Type B pancreatic cell (in vitro differentiated cells): ENCODE results near the gene E4F1. TPM values are rescaled to one million over a fixed set of nuclear protein-coding genes. Genes with fewer than 3 reads are reported as not detected.

Experiments used
- DNase-seq: peaks from one replicate; pipeline ENCODE4 v3.0.0; 2021; ENCODE audit warnings: mixed read lengths; ENCODE audit not compliant: unreplicated experiment; ENCODE audit errors: extremely low spot score
- H3K27ac Mint-ChIP-seq: 2 replicates; pipeline ENCODE4 v1.8.0; 2021; ENCODE audit warnings: mild to moderate bottlenecking, mixed read lengths
- H3K27me3 Mint-ChIP-seq: 2 replicates; pipeline ENCODE4 v1.8.0; 2021; ENCODE audit warnings: mixed read lengths
- H3K36me3 Mint-ChIP-seq: 2 replicates; pipeline ENCODE4 v1.8.0; 2021; ENCODE audit warnings: mixed read lengths
- H3K4me1 Mint-ChIP-seq: one replicate; pipeline ENCODE4 v1.8.0; 2021; ENCODE audit warnings: mixed read lengths; ENCODE audit not compliant: unreplicated experiment
- H3K4me3 Mint-ChIP-seq: 2 replicates; pipeline ENCODE4 v1.8.0; 2021; ENCODE audit warnings: mild to moderate bottlenecking, mixed read lengths
- H3K9me3 Mint-ChIP-seq: 2 replicates; pipeline ENCODE4 v1.8.0; 2021; ENCODE audit warnings: mixed read lengths
- CTCF ChIP-seq: fragments of 200-600 bp; sonication (generic); conservative IDR thresholded peaks from 2 replicates; pipeline ENCODE4 v1.5.0; 2021; ENCODE audit warnings: antibody characterized with exemption, mild to moderate bottlenecking
- total RNA-seq: library from RNA; stranded (reverse); gene quantifications from 2 replicates; pipeline ENCODE4 v1.2.1, GENCODE V29; 2021; ENCODE audit warnings: low replicate concordance

E4F1 gene
- total RNA-seq, 1 donor from 2014 or later: 30.4 TPM

- Mint-ChIP-seq H3K27ac (no peak overlapping the region), H3K36me3 (peaks cover 4% of the 10 kb centered on the region), H3K27me3 (no peaks in the 10 kb centered on the region), H3K9me3 (no peaks in the 10 kb centered on the region), H3K4me3 (peak overlapping the region; percentile 58), H3K4me1 (peaks cover 17% of the 10 kb centered on the region)
- DNase-seq: no peak
- no peak for TF ChIP-seq CTCF
Measured at GRCh38 chr16:2211923-2212347, 11.5 kb upstream of the E4F1 start.

DNA sequence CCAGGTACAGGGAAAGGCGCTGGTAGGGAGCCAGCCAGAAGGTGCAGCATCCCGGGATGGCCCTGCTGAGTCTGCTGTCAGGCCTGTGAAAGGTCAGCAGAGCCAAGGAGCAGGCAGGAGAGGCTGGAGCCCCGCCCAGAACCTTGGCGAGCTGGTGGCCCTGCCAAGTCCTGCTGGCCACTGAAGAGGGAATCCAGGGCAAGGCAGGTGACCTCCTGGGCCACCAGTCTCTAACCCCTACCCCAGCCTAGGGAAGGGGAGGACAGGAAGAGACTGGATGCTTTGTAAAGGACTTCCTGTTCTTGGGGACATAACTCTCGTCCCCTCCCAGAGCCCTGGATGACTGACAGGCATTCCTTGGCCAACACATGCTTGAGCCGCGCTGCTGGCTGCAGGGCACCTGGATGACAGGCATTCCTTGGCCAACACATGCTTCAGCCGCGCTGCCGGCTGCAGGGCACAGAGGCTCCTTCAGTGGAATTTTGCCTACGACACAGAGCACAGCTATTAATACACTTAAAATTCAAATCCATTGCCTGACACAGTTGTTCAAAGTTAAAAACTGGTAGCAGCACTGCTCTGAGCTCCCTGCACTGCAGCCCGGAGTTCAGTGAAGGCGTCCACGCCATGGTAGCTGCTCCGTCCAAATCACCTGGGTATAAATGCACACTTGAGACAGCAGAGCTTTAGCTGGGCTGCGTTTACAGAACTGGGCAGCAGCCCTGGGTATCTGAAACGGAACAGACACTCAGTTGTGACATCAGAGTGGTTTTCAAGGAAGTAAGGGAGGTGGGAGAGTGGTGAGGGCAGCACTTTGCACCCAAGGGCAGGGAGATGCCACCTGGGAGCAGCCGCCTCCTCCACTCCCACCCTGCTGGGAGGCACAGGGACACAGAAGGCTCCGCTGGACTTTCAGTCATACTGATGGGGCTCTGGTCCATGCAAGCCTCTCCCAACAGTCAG is 10.7 kb upstream of the E4F1 start:
- Mint-ChIP-seq H3K27me3 (no peaks in the 10 kb centered on the region), H3K4me3 (peak overlapping the region; percentile 86), H3K27ac (peak overlapping the region; percentile 91)

GRCh38 chr16:2213817-2214718 is 9.3 kb upstream of the E4F1 start:
- Mint-ChIP-seq H3K27ac (peak overlapping the region; percentile 91), H3K36me3 (no peaks in the 10 kb centered on the region), H3K27me3 (no peaks in the 10 kb centered on the region), H3K4me3 (peak overlapping the region; percentile 86), H3K9me3 (no peaks in the 10 kb centered on the region), H3K4me1 (peaks cover 11% of the 10 kb centered on the region)
- TF ChIP-seq CTCF: no peak
- DNase-seq: no peak

More for the DNA sequence above, 10.7 kb upstream of the E4F1 start:
- H3K9me3 Mint-ChIP-seq: no peaks in the 10 kb centered on the region
- no peak for TF ChIP-seq CTCF
- peaks cover 1% of the 10 kb centered on the region for H3K36me3 Mint-ChIP-seq
- H3K4me1 Mint-ChIP-seq: peaks cover 13% of the 10 kb centered on the region
- no peak for DNase-seq

- no peak for DNase-seq
- H3K36me3 Mint-ChIP-seq: no peaks in the 10 kb centered on the region
- peaks cover 11% of the 10 kb centered on the region for H3K4me1 Mint-ChIP-seq
- H3K27ac Mint-ChIP-seq: peak within 1 kb of the TSS; percentile 91
- no peaks in the 10 kb centered on the region for H3K9me3 Mint-ChIP-seq
- TF ChIP-seq CTCF: no peak
- peak within 1 kb of the TSS; percentile 94 for H3K4me3 Mint-ChIP-seq
- no peaks in the 10 kb centered on the region for H3K27me3 Mint-ChIP-seq
Measured at GRCh38 chr16:2214719-2214968, 8.7 kb upstream of the E4F1 start, which contains the start of gene PGP. PGP (minus strand) TSS chr16:2214840; CDS start chr16:2214777, 63 bp downstream.

- Mint-ChIP-seq H3K27ac (peak overlapping the region; percentile 57), H3K4me3 (peak overlapping the region; percentile 94), H3K4me1 (peaks cover 11% of the 10 kb centered on the region), H3K27me3 (no peaks in the 10 kb centered on the region), H3K9me3 (no peaks in the 10 kb centered on the region), H3K36me3 (no peaks in the 10 kb centered on the region)
- DNase-seq: no peak
- no peak for TF ChIP-seq CTCF
Measured at GRCh38 chr16:2216330-2216729, 7.1 kb upstream of the E4F1 start.
